ENCODE results near the gene SYNE2.

DNA sequence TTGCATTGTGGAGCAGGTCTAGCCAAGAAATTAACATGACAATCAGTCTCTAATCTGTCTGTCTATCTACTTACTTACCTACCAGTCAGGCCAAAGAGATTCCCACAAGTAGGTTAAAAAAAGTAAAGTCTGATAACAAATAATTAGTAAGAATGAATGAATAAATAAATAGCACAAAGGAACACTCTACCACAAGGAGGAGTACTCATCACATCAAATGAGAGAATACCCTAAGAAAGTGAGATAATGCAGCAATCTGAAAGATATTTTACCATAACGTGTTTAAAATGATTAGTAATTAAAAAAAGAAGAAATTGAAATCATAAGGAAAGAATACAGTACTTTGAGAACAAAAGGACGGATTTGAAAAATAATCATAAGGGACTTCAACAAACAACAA, 187.2 kb downstream of the SYNE2 start:
- TF ChIP-seq POLR2A (IDR thresholded peaks at IDR 0.05) = no peak
- TF ChIP-seq CTCF (IDR thresholded peaks at IDR 0.05) = peak in 2 of 3 donors; percentile 14 to 17
- no peak for TF ChIP-seq EP300 (IDR thresholded peaks at IDR 0.05)
